Right kidney (tissue), 1 donor: Measurements from ENCODE around the gene PRRC1.
"Not testable (repeated sequence)": the region's sequence is repeated elsewhere in the genome, so short reads cannot be mapped to it uniquely, and the experiment has no call there.

Source experiments
- DNase-seq: peaks from one replicate; pipeline ENCODE4 v3.0.0-alpha.2; 2016

The PRRC1 gene

DNA sequence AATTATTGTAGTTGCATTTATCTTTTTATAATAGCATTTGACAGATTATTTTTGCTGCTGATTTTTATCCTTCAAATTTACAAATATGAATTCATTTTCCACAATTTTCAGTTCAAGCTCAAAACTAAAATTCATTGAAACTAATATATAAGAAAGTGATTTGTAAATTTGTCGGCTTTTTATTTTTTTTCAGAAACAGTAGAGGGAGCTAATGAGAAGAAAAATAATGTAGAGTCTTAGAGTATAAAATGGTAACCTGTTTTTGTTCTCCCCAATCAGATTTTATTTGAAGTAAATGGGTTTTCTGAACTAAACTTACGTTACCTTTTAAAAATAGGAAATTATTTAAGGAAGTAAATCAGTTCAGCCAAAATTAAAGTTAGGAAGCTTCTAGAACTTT, 19.2 kb downstream of the PRRC1 start:
- DNase-seq = no peak

DNA sequence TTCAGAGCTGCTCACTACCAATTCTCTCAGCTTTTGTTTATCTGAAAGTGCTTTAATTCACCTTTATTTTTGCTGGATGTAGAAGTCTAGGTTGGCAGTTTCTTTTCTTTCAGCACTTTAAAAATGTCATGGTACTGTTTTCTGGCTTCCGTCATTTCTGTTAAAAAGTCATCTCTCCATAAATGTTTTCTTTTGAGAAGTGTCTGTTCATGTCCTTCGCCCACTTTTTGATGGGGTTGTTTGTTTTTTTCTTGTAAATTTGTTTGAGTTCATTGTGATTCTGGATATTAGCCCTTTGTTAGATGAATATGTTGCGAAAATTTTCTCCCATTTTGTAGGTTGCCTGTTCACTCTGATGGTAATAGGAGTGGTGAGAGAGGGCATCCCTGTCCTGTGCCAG, 23.1 kb downstream of the PRRC1 start:
- not testable (repeated sequence) for DNase-seq

DNA sequence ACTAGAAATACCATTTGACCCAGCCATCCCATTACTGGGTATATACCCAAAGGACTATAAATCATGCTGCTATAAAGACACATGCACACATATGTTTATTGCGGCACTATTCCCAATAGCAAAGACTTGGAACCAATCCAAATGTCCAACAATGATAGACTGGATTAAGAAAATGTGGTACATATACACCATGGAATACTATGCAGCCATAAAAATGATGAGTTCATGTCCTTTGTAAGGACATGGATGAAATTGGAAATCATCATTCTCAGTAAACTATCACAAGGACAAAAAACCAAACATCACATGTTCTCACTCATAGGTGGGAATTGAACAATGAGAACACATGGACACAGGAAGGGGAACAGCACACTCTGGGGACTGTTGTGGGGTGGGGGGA, 27.8 kb downstream of the PRRC1 start:
- DNase-seq = not testable (repeated sequence)

DNA sequence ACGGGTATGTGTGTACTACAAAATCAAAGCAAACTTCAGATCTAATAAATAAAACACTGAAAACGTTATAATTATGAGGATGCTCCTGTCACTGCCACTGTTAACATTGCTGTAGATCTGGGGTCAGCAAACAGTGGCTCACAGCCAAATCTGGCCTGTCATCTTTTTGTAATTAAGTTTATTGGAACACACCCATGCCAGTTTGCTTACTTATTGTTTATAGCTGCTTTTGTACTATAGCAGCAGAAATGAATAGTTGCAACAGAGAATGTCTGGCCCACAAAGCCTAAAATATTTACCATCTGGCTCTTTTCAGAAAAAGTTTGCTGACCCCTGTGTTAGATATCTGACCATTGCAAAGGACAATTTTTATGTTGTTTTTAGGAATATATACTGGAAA, 32.1 kb downstream of the PRRC1 start:
- no peak for DNase-seq

DNA sequence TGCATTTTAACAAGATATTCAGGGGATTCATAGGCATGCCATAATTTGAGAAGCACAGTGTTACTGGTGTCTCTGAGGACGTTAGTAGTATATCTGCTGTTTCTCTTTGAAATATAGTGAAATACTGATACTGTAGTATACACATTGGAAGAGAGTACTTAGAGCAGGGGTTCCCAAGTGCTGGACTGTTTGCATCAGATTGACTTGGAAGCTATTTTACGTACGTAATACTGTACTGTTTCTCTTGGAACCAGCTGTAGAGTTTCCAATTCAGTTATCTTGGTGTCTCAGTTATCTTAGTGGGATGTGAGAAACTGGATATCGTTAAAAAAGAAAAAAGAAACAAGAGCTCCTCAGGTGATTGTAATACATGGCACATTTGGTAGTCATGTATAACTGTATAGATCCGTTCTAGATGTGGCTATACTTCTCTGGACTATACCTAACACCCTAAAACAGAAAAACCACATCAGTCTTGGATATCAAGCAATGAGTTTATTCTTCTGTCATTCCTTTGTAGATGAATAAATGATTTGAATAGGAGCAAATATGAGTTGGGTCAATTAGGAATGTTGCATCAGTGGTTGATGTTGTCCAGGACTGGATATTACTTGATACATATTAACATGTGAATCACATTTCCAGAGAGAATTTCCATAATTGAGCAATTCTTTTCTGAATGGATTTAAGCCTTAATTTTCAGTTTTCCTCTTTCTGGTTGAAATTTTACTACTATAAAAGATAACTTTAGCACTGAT, 33.4 kb downstream of the PRRC1 start:
- no peak for DNase-seq

DNA sequence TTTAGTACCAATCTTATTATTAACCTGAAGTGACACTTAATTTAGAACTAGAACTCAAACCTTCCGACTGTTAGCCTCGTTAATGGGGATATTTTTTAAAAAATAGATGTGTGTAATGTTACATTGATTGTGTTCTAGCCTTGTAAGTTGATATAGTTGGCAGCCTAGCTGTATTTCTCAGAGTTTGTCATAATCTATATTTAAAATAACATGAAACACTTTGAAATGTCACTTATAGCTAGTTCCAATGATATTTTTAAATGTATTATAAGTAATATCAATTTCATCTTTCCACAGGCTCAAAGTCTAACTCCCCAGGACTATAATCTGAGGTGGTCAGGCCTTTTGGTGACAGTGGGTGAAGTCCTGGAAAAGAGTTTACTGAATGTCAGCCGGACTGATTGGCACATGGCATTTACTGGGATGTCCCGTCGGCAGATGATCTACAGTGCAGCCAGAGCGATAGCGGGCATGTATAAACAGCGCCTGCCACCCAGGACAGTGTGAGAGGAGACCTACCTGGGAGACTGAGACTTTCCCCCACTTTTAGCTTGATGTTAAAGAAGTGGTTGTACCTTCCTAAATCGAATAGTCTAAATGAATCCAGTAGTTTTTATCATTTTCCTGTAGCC, 34.1 kb downstream of the PRRC1 start:
- DNase-seq = no peak

DNA sequence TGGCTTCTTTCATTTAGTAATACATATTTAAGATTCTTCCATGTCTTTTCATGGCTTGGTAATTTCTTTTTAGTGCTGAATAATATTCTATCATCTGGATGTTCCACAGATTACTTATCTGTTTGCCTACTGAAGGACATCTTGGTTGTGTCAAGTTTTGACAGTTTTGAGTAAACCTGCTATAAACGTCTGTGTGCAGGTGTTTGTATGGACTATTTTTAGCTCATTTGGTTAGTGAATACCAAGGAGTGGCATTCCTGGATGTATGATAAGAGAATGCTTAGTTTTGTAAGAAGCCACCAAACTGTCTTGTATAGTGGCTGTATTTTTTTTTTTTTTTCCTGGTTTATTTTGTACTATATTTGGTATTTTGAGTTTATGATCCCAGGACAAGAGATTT, 38.4 kb downstream of the PRRC1 start:
- no peak for DNase-seq

DNA sequence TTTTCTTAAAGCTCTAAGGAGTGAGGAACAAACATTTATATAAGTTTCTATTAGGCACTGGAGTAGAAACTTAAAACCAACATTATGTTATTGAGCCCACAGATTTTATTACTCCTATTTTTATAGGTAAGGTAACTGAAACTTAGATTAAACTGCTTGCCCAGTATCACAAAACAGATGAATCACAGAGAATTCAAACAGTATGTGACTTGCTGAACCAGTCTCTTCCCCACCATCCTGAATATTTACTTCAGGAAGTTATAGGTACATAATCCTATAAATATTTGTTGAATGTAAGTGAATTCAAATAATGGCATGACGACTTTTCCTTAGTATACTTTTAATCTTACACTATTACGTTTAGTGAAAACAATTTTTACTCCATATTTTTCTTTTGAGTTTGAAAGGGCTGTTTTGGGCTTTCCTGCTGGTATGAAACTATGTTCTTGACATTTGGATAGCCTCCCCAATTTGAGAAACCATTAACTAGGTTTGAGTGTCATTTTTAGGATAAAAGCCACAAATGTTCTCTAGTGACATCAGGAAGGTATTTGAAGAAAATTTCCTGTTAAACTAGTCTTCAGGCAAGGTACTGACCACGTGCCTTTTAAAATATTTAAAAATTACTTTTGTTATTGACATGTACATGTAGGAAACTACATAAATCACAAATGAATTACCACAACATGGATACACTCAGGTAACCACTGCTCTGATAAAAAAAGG, 39.3 kb downstream of the PRRC1 start:
- DNase-seq = no peak

DNA sequence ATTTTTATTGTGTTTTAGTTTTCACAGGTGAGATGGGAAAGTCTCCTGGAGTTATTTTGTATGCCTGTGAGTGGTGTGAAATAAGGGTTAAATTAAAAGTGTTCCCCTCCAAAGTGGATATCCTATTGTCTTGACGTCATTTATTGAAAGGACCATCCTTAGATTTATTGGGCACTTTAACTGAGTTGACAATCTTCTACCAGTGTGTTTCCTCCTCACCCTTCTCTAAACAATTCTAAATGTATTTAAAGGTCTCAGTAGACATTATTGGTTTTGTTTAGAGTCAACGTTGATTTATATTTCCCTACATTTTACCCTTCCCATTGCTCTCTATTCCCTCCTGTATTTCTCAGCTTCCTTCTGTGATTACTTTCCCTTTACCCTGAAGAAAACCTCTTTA, 40.8 kb downstream of the PRRC1 start:
- no peak for DNase-seq

DNA sequence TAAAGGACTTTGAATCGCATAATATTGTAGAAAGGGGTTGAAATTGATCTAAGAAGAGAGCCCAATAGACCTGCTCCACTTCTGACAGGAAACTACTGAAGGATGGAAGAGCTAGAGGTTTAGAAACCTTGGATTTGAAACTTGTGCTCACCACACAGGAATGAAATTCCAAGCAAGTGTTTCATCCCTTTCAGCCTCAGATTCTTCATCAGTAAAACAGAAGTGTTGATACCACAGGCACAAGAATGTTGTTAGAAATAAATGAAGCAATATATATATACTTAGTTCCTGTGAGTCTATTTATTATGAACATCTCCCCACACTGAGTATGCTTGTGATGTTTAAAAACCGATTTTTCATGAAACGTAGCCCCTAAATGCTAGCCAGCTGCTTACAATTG, 43.8 kb downstream of the PRRC1 start:
- no peak for DNase-seq

DNA sequence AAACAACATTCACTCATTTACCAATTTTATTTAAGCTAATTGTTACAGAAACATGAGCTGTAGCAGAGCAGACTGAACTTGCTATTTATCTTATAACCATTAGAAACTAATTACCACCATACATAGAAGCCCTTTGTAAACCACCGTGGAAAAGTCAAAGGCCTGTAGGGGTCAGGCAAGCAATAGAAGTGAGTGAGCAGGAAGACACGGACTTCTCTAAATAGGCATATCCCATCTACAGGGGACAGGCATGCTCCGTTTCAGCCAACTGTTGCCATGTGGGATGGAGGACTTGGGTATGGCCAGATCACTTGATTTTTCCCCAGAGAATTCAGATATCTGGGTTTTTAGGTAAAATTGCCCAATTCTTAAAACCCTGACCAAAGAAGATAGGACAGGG, 44.8 kb downstream of the PRRC1 start:
- DNase-seq = no peak

DNA sequence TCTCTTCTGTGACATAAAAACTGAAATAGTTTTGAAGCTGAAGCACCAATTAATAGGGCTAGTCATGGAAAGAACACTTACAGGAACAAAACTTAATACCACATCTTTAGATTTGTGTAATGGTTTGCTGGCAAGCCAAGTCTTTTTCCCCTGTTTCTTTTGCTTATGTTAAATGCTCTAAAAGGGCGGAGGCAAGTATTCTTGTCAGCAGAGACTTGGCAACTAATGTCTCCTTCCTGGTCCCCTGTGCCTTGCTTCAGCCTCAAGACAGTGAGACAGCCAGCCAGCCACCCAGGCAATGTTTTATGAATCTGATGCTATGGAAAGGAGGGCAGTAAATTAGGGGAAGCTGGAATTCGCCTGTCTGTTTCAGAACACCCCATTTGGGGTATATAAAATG, 45.7 kb downstream of the PRRC1 start:
- DNase-seq = no peak

DNA sequence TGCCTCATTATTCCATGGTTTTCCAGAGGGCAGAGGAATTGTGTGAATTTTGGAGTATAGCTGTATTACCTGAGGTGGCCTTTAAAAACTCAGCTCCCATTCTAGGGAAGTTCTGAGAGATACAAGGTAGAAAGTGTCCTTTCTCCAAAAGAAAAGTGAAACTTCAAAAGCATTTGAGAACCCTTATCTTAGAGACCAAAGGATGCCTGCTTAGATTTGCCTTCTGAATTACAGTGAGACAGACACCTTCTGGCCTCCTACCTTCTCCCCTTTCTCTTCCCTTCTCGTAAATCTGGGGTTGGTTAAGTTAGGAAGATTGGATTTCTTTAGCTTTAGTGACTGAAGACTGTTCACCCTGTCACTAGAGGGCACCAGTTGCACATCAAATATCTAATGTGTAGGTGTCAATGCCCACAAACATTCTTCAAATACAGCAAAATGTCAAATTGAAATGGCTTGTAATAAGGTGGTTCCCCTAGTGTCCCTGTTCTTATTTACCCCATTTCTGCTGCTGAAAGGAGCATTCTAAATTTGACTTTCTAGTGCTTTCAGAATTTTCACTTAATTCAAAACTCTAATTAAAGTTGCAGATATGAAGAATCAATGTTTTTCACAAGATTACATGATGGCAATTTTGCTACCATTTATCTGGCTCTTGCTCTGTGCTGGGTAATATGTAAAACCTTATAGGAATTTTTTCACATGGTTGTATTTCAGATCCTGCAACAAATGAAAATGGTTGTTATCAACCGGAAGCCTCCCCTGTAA, 46.7 kb downstream of the PRRC1 start:
- no peak for DNase-seq

DNA sequence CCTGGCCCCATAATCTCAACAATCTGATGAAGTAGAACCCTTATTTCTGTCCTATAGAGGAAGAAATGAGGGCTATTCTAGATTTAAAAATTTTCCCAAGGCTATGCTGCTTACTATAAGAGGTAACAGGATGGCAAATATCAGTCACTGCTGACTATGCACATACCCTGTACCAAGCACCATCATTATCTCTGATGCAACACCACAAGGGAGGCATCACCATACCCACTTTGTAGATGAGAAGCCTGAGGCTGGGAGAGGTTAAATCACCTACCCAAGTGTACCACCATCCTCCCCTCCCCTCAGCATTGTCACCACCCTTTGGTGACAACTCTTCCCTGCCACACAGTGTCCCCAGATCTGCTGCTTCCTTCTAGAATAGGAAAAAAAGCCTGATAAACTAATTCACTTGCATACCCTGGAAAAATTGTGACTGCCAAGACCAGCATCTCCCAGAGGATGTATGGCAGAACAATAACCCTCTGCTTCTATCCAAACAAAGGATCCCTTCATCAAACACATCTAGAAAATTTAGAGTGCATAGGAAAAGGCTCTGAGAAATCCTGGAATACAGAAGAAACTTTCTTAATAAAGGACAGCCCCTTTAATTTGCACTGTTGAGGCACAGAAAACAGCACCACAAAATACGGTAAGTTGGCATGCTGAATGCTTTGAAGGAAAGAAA, 48.3 kb downstream of the PRRC1 start:
- DNase-seq = no peak

DNA sequence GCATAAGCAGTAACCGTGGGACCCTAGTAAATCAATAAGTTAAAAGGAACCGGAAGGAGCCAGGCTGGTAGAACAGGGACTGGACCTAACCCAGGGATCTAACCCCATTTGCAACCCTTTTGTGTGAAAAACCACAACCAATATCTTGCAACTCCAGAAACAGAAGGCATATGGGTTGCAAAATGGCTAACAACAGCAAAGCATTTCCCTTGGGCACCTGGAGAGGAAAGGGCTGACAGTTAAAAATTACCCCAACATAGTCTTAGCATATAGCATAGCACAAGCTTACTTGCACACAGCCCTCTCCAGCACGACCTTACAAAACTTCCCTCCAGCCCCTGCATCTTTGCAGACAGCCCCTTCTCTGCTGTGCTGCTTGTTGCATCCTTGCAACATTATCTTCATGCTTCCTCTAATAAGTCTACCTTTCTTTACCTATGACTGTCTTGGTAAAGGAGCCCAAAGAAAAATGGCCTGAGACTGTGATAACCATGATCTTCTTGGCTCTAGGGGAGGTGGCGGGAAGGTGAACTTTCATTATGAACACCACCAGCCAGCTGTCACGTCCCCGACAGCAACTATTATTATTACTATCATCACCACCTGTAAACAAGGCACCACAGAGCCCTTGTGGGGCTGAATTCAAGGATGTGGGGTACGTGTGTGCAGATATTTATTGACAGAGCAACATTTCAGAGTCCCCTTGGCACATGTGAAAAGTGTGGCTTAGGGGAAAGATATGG, 49.8 kb downstream of the PRRC1 start:
- no peak for DNase-seq

DNA sequence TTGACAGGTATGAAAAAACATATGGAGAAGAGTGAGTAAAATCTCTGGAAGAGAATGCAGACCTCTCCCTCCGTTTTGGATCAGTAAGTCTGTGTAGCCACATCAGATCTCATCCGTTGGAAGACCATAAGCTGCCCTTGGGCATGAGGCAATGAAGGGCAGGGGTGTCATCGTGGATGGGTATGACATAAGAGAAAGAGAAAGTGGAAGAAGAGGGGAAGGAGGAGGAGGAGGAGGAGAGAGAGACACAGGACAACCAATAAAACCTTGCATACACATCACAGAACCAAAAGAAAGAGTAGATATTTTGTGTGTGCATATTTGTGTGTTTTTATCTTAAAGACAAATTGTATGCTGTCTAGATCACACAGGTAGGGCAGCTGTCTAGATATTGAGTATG, 50.7 kb downstream of the PRRC1 start:
- no peak for DNase-seq

DNA sequence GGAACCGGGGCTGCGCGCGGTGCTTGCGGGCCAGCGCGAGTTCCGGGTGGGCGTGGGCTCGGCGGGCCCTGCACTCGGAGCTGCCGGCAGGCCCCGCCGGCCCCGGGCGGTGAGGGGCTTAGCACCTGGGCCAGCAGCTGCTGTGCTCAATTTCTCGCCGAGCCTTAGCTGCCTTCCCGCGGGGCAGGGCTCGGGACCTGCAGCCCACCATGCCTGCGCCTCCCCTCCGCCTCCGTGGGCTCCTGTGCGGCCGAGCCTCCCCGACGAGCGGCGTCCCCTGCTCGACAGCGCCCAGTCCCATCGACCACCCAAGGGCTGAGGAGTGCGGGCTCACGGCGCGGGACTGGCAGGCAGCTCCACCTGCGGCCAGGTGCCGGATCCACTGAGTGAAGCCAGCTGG, 52.0 kb downstream of the PRRC1 start:
- not testable (repeated sequence) for DNase-seq

DNA sequence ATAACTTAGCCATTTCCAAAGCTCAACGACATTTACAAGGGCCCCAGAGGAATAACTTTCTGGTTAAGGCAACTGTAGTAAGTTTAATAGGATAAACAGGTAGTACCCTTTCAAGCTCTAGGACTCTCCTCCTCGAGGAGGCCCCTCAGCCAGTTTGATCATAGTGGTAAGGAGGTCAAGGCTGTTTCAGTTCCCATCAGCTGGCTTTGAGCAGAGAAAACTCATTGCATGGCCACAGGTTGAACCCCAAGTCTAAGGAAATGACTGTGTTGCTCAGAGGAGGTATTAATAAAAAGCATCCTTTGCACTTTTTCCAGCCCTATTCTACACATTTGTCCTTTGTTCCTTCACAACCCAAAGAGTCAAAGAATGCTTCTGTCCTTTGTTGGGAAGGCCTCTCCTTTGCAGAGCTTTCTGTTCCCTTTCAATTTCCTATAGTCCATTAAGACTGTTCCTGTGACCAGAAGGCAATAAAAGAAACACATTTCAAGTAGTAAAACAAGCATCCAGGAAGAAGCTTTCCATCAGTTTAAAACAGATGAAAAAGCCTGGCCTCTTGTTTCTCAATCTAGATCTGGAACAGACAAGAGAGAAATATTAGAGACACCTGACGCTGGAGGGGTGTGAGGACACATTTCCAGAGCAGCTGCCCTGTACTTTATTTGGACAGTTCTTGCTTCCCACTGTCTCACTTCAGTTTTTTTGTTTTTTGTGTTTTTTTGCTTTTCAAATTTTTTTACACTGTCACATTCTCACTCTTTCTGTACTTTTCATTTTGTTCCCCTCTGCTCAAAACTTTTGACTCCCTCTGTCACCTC, 54.1 kb downstream of the PRRC1 start:
- DNase-seq = no peak

DNA sequence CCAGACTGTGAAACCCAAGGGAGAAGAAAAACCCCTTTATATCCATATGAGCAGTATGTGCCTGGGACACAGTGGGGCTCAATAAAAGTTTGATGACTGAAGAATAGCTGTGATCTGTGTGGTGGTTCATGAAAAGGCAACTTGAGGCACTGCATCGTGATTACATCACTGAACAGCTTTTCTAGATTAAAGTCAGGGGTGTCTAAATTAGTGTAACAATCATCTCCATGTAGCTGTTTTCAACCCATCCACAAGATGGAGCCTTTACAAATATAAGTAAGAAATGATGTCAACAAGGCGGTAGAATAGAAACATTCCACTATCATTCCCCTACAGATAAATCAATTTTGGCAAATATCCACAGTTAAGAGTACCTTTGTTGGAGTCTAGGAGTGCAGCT, 55.5 kb downstream of the PRRC1 start:
- no peak for DNase-seq

DNA sequence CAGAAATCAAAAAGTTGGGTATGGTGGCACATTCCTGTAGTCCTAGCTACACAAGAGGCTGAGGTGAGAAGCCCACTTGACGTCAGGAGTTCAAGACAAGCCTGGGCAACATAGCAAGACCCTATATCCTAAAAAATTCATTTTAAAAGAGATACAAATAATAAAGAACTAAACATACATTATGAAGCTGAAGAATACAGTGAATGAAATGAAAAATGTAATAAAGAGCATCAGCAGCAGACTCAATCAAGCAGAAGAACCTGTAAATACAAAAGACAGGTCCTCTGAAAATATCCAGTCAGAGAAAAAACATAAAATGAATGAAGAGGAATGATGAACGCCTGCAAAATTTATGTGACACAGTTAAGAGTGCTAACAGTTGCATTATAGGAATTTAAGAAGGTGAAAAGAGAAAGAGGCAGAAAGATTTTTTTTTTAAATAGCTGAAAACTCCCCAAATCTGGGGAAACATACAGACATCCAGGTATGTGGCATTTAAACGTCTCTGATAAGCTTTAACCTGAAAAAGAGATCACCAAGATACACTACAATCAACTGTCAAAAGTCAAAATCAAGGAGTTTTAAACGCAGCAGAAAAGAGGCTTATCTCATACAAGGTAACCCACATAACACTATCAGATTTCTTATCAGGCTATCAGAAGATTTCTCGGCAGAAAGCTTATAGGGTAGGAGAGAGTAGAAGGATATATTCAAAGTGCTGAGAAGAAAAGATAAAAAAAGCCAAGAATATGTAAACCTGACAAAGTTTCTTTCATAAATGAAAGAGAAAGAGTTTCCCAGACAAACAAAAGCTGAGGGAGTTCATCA, 57.6 kb downstream of the PRRC1 start:
- DNase-seq = no peak
